OCI-LY3 (cell line): ENCODE results near the gene AP2A2.

Experiments
- H2AFZ ChIP-seq: fragments of 200-600, 300-600 bp; shearing (Covaris generic); 2 replicates; pipeline ENCODE4 v1.6.0; 2014; ENCODE audit warnings: antibody characterized with exemption, low read depth, low read length
- H3K27ac ChIP-seq: fragments of 200-600, 300-600 bp; sonication (generic); 2 replicates; pipeline ENCODE4 v1.5.1; 2014; ENCODE audit warnings: mild to moderate bottlenecking, low read length, moderate library complexity, mixed read lengths
- H3K27me3 ChIP-seq: fragments of 200-600, 300-600 bp; sonication (generic); 2 replicates; pipeline ENCODE4 v1.6.1; 2014; ENCODE audit warnings: low read depth, low read length, mixed read lengths
- H3K36me3 ChIP-seq: fragments of 200-600, 300-600 bp; sonication (generic); replicated peaks from 2 replicates; pipeline ENCODE3; 2014; ENCODE audit warnings: low read depth, low read length, mixed read lengths
- H3K4me1 ChIP-seq: fragments of 300-600, 200-600 bp; sonication (generic); 2 replicates; pipeline ENCODE4 v1.6.1; 2014; ENCODE audit warnings: low read length, mixed read lengths
- H3K4me2 ChIP-seq: fragments of 200-600, 300-600 bp; sonication (generic); 2 replicates; pipeline ENCODE4 v1.6.1; 2014; ENCODE audit warnings: low read length, mixed read lengths
- H3K4me3 ChIP-seq: fragments of 300-600, 200-600 bp; sonication (generic); 2 replicates; pipeline ENCODE4 v1.5.1; 2014; ENCODE audit warnings: antibody characterized with exemption, mild to moderate bottlenecking, low read length, moderate library complexity
- H3K79me2 ChIP-seq: fragments of 300-600, 200-600 bp; shearing (Covaris generic); 2 replicates; pipeline ENCODE4 v1.6.1; 2014; ENCODE audit warnings: mild to moderate bottlenecking, low read length, mixed read lengths
- H3K9ac ChIP-seq: fragments of 300-600, 200-600 bp; shearing (Covaris generic); 2 replicates; pipeline ENCODE4 v1.6.0; 2014; ENCODE audit warnings: mild to moderate bottlenecking, low read length, moderate library complexity
- H3K9me3 ChIP-seq: fragments of 200-600, 300-600 bp; shearing (Covaris generic); 2 replicates; pipeline ENCODE4 v1.6.1; 2014; ENCODE audit warnings: low read length, mixed read lengths; ENCODE audit not compliant: insufficient read depth
- H4K20me1 ChIP-seq: fragments of 200-600, 300-600 bp; sonication (generic); 2 replicates; pipeline ENCODE4 v1.6.1; 2016; ENCODE audit warnings: low read length, mixed read lengths; ENCODE audit not compliant: insufficient read depth
- CTCF ChIP-seq: fragments of 200-600, 300-600 bp; sonication (generic); IDR thresholded peaks from 2 replicates; pipeline ENCODE4 v1.5.1; 2014; ENCODE audit warnings: antibody characterized with exemption, low read length, low read depth
- EZH2phosphoT487 ChIP-seq: fragments of 200-600 bp; shearing (Covaris generic); IDR thresholded peaks from 2 replicates; pipeline ENCODE4 v1.6.1; 2018; ENCODE audit warnings: antibody characterized with exemption, mixed run types, low read depth

AP2A2 gene

GRCh38 chr11:1026641-1027482 is 101.2 kb downstream of the AP2A2 start:
- TF ChIP-seq EZH2phosphoT487 (no peak), CTCF (no peak)
- Histone ChIP-seq H3K4me2 (no peak overlapping the region), H3K4me1 (no peaks in the 10 kb centered on the region), H3K79me2 (no peaks in the 10 kb centered on the region), H3K4me3 (no peak overlapping the region), H2AFZ (no peak overlapping the region), H3K27ac (no peak overlapping the region), H3K27me3 (no peaks in the 10 kb centered on the region), H3K36me3 (no peaks in the 10 kb centered on the region), H3K9me3 (no peaks in the 10 kb centered on the region), H4K20me1 (no peaks in the 10 kb centered on the region; the same call in 1 of the 2 replicates), H3K9ac (no peak overlapping the region)

GRCh38 chr11:1027483-1028290 is 102.0 kb downstream of the AP2A2 start:
- no peaks in the 10 kb centered on the region for H3K36me3 ChIP-seq
- H3K4me1 ChIP-seq: no peaks in the 10 kb centered on the region
- no peak for TF ChIP-seq EZH2phosphoT487
- no peak for TF ChIP-seq CTCF
- no peaks in the 10 kb centered on the region for H3K79me2 ChIP-seq
- no peak overlapping the region for H3K4me3 ChIP-seq
- H2AFZ ChIP-seq: no peak overlapping the region
- H4K20me1 ChIP-seq: no peaks in the 10 kb centered on the region; the same call in 1 of the 2 replicates
- H3K27me3 ChIP-seq: no peaks in the 10 kb centered on the region
- no peak overlapping the region for H3K4me2 ChIP-seq
- H3K9me3 ChIP-seq: no peaks in the 10 kb centered on the region
- no peak overlapping the region for H3K27ac ChIP-seq
- H3K9ac ChIP-seq: no peak overlapping the region

GRCh38 chr11:1028291-1028540 is 102.5 kb downstream of the AP2A2 start:
- no peaks in the 10 kb centered on the region; the same call in 1 of the 2 replicates for H4K20me1 ChIP-seq
- no peak for TF ChIP-seq EZH2phosphoT487
- TF ChIP-seq CTCF: no peak
- no peaks in the 10 kb centered on the region for H3K4me1 ChIP-seq
- H3K36me3 ChIP-seq: no peaks in the 10 kb centered on the region
- no peaks in the 10 kb centered on the region for H3K27me3 ChIP-seq
- H3K4me3 ChIP-seq: no peak overlapping the region
- H2AFZ ChIP-seq: no peak overlapping the region
- H3K9me3 ChIP-seq: no peaks in the 10 kb centered on the region
- H3K27ac ChIP-seq: no peak overlapping the region
- no peak overlapping the region for H3K9ac ChIP-seq
- no peaks in the 10 kb centered on the region for H3K79me2 ChIP-seq
- no peak overlapping the region for H3K4me2 ChIP-seq

GRCh38 chr11:1028616-1029015 is 102.9 kb downstream of the AP2A2 start:
- Histone ChIP-seq H3K79me2 (no peaks in the 10 kb centered on the region), H3K36me3 (no peaks in the 10 kb centered on the region), H3K9ac (no peak overlapping the region), H2AFZ (no peak overlapping the region), H3K4me3 (no peak overlapping the region), H3K4me1 (no peaks in the 10 kb centered on the region), H4K20me1 (no peaks in the 10 kb centered on the region), H3K4me2 (no peak overlapping the region), H3K9me3 (no peaks in the 10 kb centered on the region), H3K27me3 (no peaks in the 10 kb centered on the region), H3K27ac (no peak overlapping the region)
- TF ChIP-seq CTCF (no peak), EZH2phosphoT487 (no peak)
